ENCODE data around the gene DCLK1. TPM values are rescaled to one million over a fixed set of nuclear protein-coding genes. Genes with fewer than 3 reads are reported as not detected.

DCLK1 gene
- total RNA-seq, 1 experiment from 2014 or later: 1.4 TPM

- Histone ChIP-seq H3K79me2 (ENCODE audit: low read depth) (no peaks in the 10 kb centered on the region), H2AFZ (no peak overlapping the region), H3K9me3 (ENCODE audit: insufficient read depth, low read depth) (no peaks in the 10 kb centered on the region), H3F3A (ENCODE audit: insufficient read depth, low read depth) (no peaks in the 10 kb centered on the region), H3K4me2 (no peak overlapping the region), H3K36me3 (ENCODE audit: low read depth) (no peaks in the 10 kb centered on the region), H3K27me3 (ENCODE audit: insufficient read depth, low read depth) (no peaks in the 10 kb centered on the region), H3K4me3 (no peak overlapping the region), H4K20me1 (ENCODE audit: insufficient read depth) (no peaks in the 10 kb centered on the region), H3K4me1 (replicated peaks; ENCODE audit: insufficient read depth) (no peaks in the 10 kb centered on the region), H3K27ac (no peak overlapping the region), H3K9me2 (ENCODE audit: insufficient read depth) (no peaks in the 10 kb centered on the region)
- intact Hi-C loops (cut with micrococcal nuclease; ENCODE audit: unreplicated experiment): loop anchor here (1.0 kb wide), 1 partner anchor 131 kb away; no protein-coding TSS in a partner anchor
- CTCF ChIA-PET: no interaction called here
- POLR2A ChIA-PET (ENCODE audit: unreplicated experiment): no interaction called here
- DNase-seq: no peak
- no TSS peak for BruUV-seq (replicated peaks)
- no peak for TF ChIP-seq EZH2 (IDR thresholded peaks at IDR 0.05; ENCODE audit: low read depth)
- no peak for TF ChIP-seq CTCF (conservative IDR thresholded peaks at IDR 0.05)
These were observed 308.5 kb downstream of the DCLK1 start for GRCh38 chr13:35822666-35823065.

GRCh38 chr13:35818633-35819067 lies 312.5 kb downstream of the DCLK1 start:
- Histone ChIP-seq H3K9me2 (ENCODE audit: insufficient read depth) (no peaks in the 10 kb centered on the region), H3K27me3 (ENCODE audit: insufficient read depth, low read depth) (no peaks in the 10 kb centered on the region), H3K79me2 (ENCODE audit: low read depth) (no peaks in the 10 kb centered on the region), H3K4me3 (no peak overlapping the region), H3K36me3 (ENCODE audit: low read depth) (no peaks in the 10 kb centered on the region), H3K4me2 (no peak overlapping the region), H4K20me1 (ENCODE audit: insufficient read depth) (no peaks in the 10 kb centered on the region), H3K4me1 (replicated peaks; ENCODE audit: insufficient read depth) (no peaks in the 10 kb centered on the region), H3F3A (ENCODE audit: insufficient read depth, low read depth) (no peaks in the 10 kb centered on the region), H3K9me3 (ENCODE audit: insufficient read depth, low read depth) (no peaks in the 10 kb centered on the region), H3K27ac (no peak overlapping the region), H2AFZ (no peak overlapping the region)
- DNase-seq: no peak
- peak; percentile 86 for TF ChIP-seq CTCF (conservative IDR thresholded peaks at IDR 0.05)
- no peak for TF ChIP-seq EZH2 (IDR thresholded peaks at IDR 0.05; ENCODE audit: low read depth)
- ChIA-PET CTCF (no interaction called here), POLR2A (ENCODE audit: unreplicated experiment) (no interaction called here)
- no TSS peak for BruUV-seq (replicated peaks)
- intact Hi-C loops (cut with micrococcal nuclease; ENCODE audit: unreplicated experiment): no loop called here

GRCh38 chr13:35817642-35818607 lies 313.3 kb downstream of the DCLK1 start:
- Histone ChIP-seq H3K4me3 (no peak overlapping the region), H3K79me2 (ENCODE audit: low read depth) (no peaks in the 10 kb centered on the region), H3K27me3 (ENCODE audit: insufficient read depth, low read depth) (no peaks in the 10 kb centered on the region), H3K27ac (no peak overlapping the region), H3K9me2 (ENCODE audit: insufficient read depth) (no peaks in the 10 kb centered on the region), H3K36me3 (ENCODE audit: low read depth) (no peaks in the 10 kb centered on the region), H3K4me1 (replicated peaks; ENCODE audit: insufficient read depth) (no peaks in the 10 kb centered on the region), H3K9me3 (ENCODE audit: insufficient read depth, low read depth) (no peaks in the 10 kb centered on the region), H3F3A (ENCODE audit: insufficient read depth, low read depth) (no peaks in the 10 kb centered on the region), H3K4me2 (no peak overlapping the region), H4K20me1 (ENCODE audit: insufficient read depth) (no peaks in the 10 kb centered on the region), H2AFZ (no peak overlapping the region)
- intact Hi-C loops (cut with micrococcal nuclease; ENCODE audit: unreplicated experiment): no loop called here
- no TSS peak for BruUV-seq (replicated peaks)
- POLR2A ChIA-PET (ENCODE audit: unreplicated experiment): no interaction called here
- no peak for TF ChIP-seq EZH2 (IDR thresholded peaks at IDR 0.05; ENCODE audit: low read depth)
- TF ChIP-seq CTCF (conservative IDR thresholded peaks at IDR 0.05): no peak
- CTCF ChIA-PET: no interaction called here
- DNase-seq: no peak
